NCI-H345 treated with DMSO at 0.1 percent for 48 hours (cell line): Measurements from ENCODE around the gene TMEM255B.
"Not testable (repeated sequence)": the region's sequence is repeated elsewhere in the genome, so short reads cannot be mapped to it uniquely, and the experiment has no call there.

Source experiments
- DNase-seq: peaks from one replicate; lab custom pipeline; 2025; ENCODE audit not compliant: unreplicated experiment; lab: John Stamatoyannopoulos, UW

The TMEM255B gene

GRCh38 chr13:113785051-113786010 lies 26.3 kb downstream of the TMEM255B start:
- DNase-seq, result no peak

- DNase-seq, result no peak
These were observed 27.3 kb downstream of the TMEM255B start for GRCh38 chr13:113786262-113786841.

- no peak for DNase-seq
These were observed 28.7 kb downstream of the TMEM255B start for GRCh38 chr13:113787694-113788093.

- no peak for DNase-seq
These were observed 29.5 kb downstream of the TMEM255B start for GRCh38 chr13:113788413-113789135.

- DNase-seq, result no peak
These were observed 30.1 kb downstream of the TMEM255B start for GRCh38 chr13:113789167-113789566.

GRCh38 chr13:113789931-113790330 lies 30.9 kb downstream of the TMEM255B start:
- not testable (repeated sequence) for DNase-seq

- DNase-seq, result no peak
These were observed 32.2 kb downstream of the TMEM255B start for GRCh38 chr13:113791226-113791625.

- DNase-seq, result no peak
These were observed 32.7 kb downstream of the TMEM255B start for GRCh38 chr13:113791761-113792160.

GRCh38 chr13:113792236-113792770 lies 33.3 kb downstream of the TMEM255B start:
- DNase-seq, result no peak

- DNase-seq, result no peak
These were observed 34.1 kb downstream of the TMEM255B start for GRCh38 chr13:113792886-113793717.

GRCh38 chr13:113793718-113794085 lies 34.7 kb downstream of the TMEM255B start:
- DNase-seq, result no peak

- DNase-seq, result no peak
These were observed 35.1 kb downstream of the TMEM255B start for GRCh38 chr13:113794086-113794485.

GRCh38 chr13:113794764-113795173 lies 35.7 kb downstream of the TMEM255B start:
- DNase-seq, result no peak

- not testable (repeated sequence) for DNase-seq
These were observed 36.3 kb downstream of the TMEM255B start for GRCh38 chr13:113795362-113795761.

GRCh38 chr13:113796211-113796963 lies 37.4 kb downstream of the TMEM255B start:
- no peak for DNase-seq

GRCh38 chr13:113796964-113797676 lies 38.1 kb downstream of the TMEM255B start:
- DNase-seq, result no peak

GRCh38 chr13:113798200-113798811 lies 39.3 kb downstream of the TMEM255B start:
- no peak for DNase-seq

- no peak for DNase-seq
These were observed 41.5 kb downstream of the TMEM255B start for GRCh38 chr13:113800576-113800926.
